ENCODE data around the gene SMCO4. TPM values are rescaled to one million over a fixed set of nuclear protein-coding genes. Genes with fewer than 3 reads are reported as not detected.

Gene SMCO4
- total RNA-seq, 1 experiment from 2014 or later, result 8.5 TPM

- CTCF ChIA-PET, result interaction anchor here (0.6 to 1.7 kb wide), 4 partner anchors 11 to 1327 kb away, joined by 3 to 5 read pairs (median 3); no protein-coding TSS in a partner anchor
- H3K9me3 Mint-ChIP-seq (ENCODE audit: unreplicated experiment), result no peaks in the 10 kb centered on the region
- POLR2A ChIA-PET, result interaction anchor here (0.6 kb wide), 2 partner anchors 12 to 286 kb away, joined by 3 read pairs; no protein-coding TSS in a partner anchor
- no TSS peak for BruUV-seq (replicated peaks)
- H3K4me3 Mint-ChIP-seq (ENCODE audit: unreplicated experiment), result no peak overlapping the region
- TF ChIP-seq CTCF (IDR thresholded peaks at IDR 0.05; ENCODE audit: unreplicated experiment), result no peak
- H3K27me3 Mint-ChIP-seq (ENCODE audit: insufficient read depth, unreplicated experiment), result no peaks in the 10 kb centered on the region
- peaks cover 10% of the 10 kb centered on the region for H3K4me1 Mint-ChIP-seq (ENCODE audit: insufficient read depth, unreplicated experiment)
- intact Hi-C loops (cut with micrococcal nuclease), result no loop called here
- no peak overlapping the region for H3K27ac Mint-ChIP-seq (ENCODE audit: low read depth, unreplicated experiment)
- H3K36me3 Mint-ChIP-seq (ENCODE audit: insufficient read depth, unreplicated experiment), result no peaks in the 10 kb centered on the region
- no peak for DNase-seq (ENCODE audit: unreplicated experiment)
These were observed 19.0 kb downstream of the SMCO4 start for GRCh38 chr11:93524173-93524536.

GRCh38 chr11:93520726-93521509 is 22.3 kb downstream of the SMCO4 start:
- Mint-ChIP-seq H3K4me1 (ENCODE audit: insufficient read depth, unreplicated experiment) (peaks cover 16% of the 10 kb centered on the region), H3K36me3 (ENCODE audit: insufficient read depth, unreplicated experiment) (no peaks in the 10 kb centered on the region), H3K27me3 (ENCODE audit: insufficient read depth, unreplicated experiment) (no peaks in the 10 kb centered on the region), H3K4me3 (ENCODE audit: unreplicated experiment) (no peak overlapping the region), H3K27ac (ENCODE audit: low read depth, unreplicated experiment) (no peak overlapping the region), H3K9me3 (ENCODE audit: unreplicated experiment) (no peaks in the 10 kb centered on the region)
- CTCF ChIA-PET, result no interaction called here
- intact Hi-C loops (cut with micrococcal nuclease), result no loop called here
- POLR2A ChIA-PET, result interaction anchor here (0.7 kb wide), 1 partner anchor 87 kb away, joined by 3 read pairs; no protein-coding TSS in a partner anchor
- no peak for TF ChIP-seq CTCF (IDR thresholded peaks at IDR 0.05; ENCODE audit: unreplicated experiment)
- DNase-seq (ENCODE audit: unreplicated experiment), result no peak
- BruUV-seq (replicated peaks), result no TSS peak

- no peak overlapping the region for H3K4me3 Mint-ChIP-seq (ENCODE audit: unreplicated experiment)
These were observed 24.0 kb downstream of the SMCO4 start for GRCh38 chr11:93519179-93519578.

GRCh38 chr11:93518081-93518480 is 25.1 kb downstream of the SMCO4 start:
- peaks cover 4% of the 10 kb centered on the region for H3K36me3 Mint-ChIP-seq (ENCODE audit: insufficient read depth, unreplicated experiment)
- POLR2A ChIA-PET, result no interaction called here
- no peaks in the 10 kb centered on the region for H3K9me3 Mint-ChIP-seq (ENCODE audit: unreplicated experiment)
- CTCF ChIA-PET, result no interaction called here
- no peak for TF ChIP-seq CTCF (IDR thresholded peaks at IDR 0.05; ENCODE audit: unreplicated experiment)
- BruUV-seq (replicated peaks), result no TSS peak
- H3K4me3 Mint-ChIP-seq (ENCODE audit: unreplicated experiment), result no peak overlapping the region
- peaks cover 12% of the 10 kb centered on the region for H3K4me1 Mint-ChIP-seq (ENCODE audit: insufficient read depth, unreplicated experiment)
- DNase-seq (ENCODE audit: unreplicated experiment), result no peak
- intact Hi-C loops (cut with micrococcal nuclease), result no loop called here
- no peaks in the 10 kb centered on the region for H3K27me3 Mint-ChIP-seq (ENCODE audit: insufficient read depth, unreplicated experiment)
- H3K27ac Mint-ChIP-seq (ENCODE audit: low read depth, unreplicated experiment), result no peak overlapping the region

More at GRCh38 chr11:93519179-93519578, 24.0 kb downstream of the SMCO4 start:
- Mint-ChIP-seq H3K4me1 (ENCODE audit: insufficient read depth, unreplicated experiment) (peaks cover 15% of the 10 kb centered on the region), H3K27ac (ENCODE audit: low read depth, unreplicated experiment) (no peak overlapping the region), H3K36me3 (ENCODE audit: insufficient read depth, unreplicated experiment) (no peaks in the 10 kb centered on the region), H3K9me3 (ENCODE audit: unreplicated experiment) (no peaks in the 10 kb centered on the region), H3K27me3 (ENCODE audit: insufficient read depth, unreplicated experiment) (no peaks in the 10 kb centered on the region)
- TF ChIP-seq CTCF (IDR thresholded peaks at IDR 0.05; ENCODE audit: unreplicated experiment), result no peak
- ChIA-PET CTCF (interaction anchor here (0.7 kb wide), 1 partner anchor 36 kb away, joined by 3 read pairs; no protein-coding TSS in a partner anchor), POLR2A (no interaction called here)
- no TSS peak for BruUV-seq (replicated peaks)
- no peak for DNase-seq (ENCODE audit: unreplicated experiment)
- intact Hi-C loops (cut with micrococcal nuclease), result no loop called here
